ENCODE data around the gene RFNG.

- TF ChIP-seq YY1 (IDR thresholded peaks at IDR 0.05; ENCODE audit: insufficient read depth, insufficient read length) (no peak), SUZ12 (IDR thresholded peaks at IDR 0.05; ENCODE audit: extremely low read depth, insufficient read depth, insufficient read length) (no peak)
Observed at GRCh38 chr17:82021107-82021899, 30.3 kb downstream of the RFNG start.
